IMR-90 (cell line): ENCODE results near the gene NAE1. TPM values are rescaled to one million over a fixed set of nuclear protein-coding genes. Genes with fewer than 3 reads are reported as not detected.

Experiments used
- ATAC-seq: fragments of 200-7000 bp; cut with Tn5 transposase; 2 replicates; pipeline ENCODE4 v1.9.1; 2020; ENCODE audit warnings: low read depth, mild to moderate bottlenecking, moderate library complexity
- BruUV-seq: library from RNA; stranded (reverse); fragments of 400-500 nt; replicated peaks from 2 replicates; lab custom pipeline; 2021; lab: Mats Ljungman, UMichigan
- CTCF ChIA-PET: fragments of 300-600 bp; formaldehyde crosslinking; extraction: SDS; loops from one replicate; lab custom pipeline; 2021; ENCODE audit warnings: antibody characterized with exemption; lab: Yijun Ruan, JAX
- POLR2A ChIA-PET: fragments of 300-600 bp; sonication (Branson Sonifier 250); formaldehyde crosslinking; loops from one replicate; lab custom pipeline; 2022; ENCODE audit warnings: antibody characterized with exemption; ENCODE audit not compliant: unreplicated experiment; lab: Charles Lee
- DNase-seq: peaks from one replicate; pipeline ENCODE4 v3.0.0; 2013
- H2AFZ ChIP-seq: replicated peaks from 2 replicates; pipeline ENCODE3; 2013; ENCODE audit warnings: low read length, mild to moderate bottlenecking; ENCODE audit not compliant: poor library complexity
- H2AK5ac ChIP-seq: 2 replicates; pipeline ENCODE4 v1.6.1; 2013; ENCODE audit warnings: low read depth, low read length, inconsistent platforms
- H2AK9ac ChIP-seq: replicated peaks from 2 replicates; pipeline ENCODE3; 2013; ENCODE audit warnings: mild to moderate bottlenecking, low read depth, low read length, moderate library complexity; ENCODE audit not compliant: poor library complexity
- H2BK120ac ChIP-seq: 2 replicates; pipeline ENCODE4 v1.6.1; 2013; ENCODE audit warnings: low read depth, low read length, inconsistent platforms
- H2BK15ac ChIP-seq: 3 replicates; pipeline ENCODE4 v1.6.1; 2013; ENCODE audit warnings: low read depth, low read length, inconsistent platforms
- H2BK20ac ChIP-seq: 2 replicates; pipeline ENCODE4 v1.6.1; 2013; ENCODE audit warnings: low read depth, mild to moderate bottlenecking, inconsistent platforms, low read length, moderate library complexity
- H2BK5ac ChIP-seq: 2 replicates; pipeline ENCODE4 v1.6.1; 2013; ENCODE audit warnings: mild to moderate bottlenecking, low read depth, low read length, inconsistent platforms; ENCODE audit not compliant: poor library complexity, severe bottlenecking
- H3K14ac ChIP-seq: replicated peaks from 2 replicates; pipeline ENCODE4 v1.6.1; 2013; ENCODE audit warnings: low read depth, low read length, inconsistent platforms
- H3K18ac ChIP-seq: 2 replicates; pipeline ENCODE4 v1.6.1; 2013; ENCODE audit warnings: low read depth, low read length, control low read depth
- H3K23ac ChIP-seq: 2 replicates; pipeline ENCODE4 v1.6.1; 2013; ENCODE audit warnings: low read depth, low read length, inconsistent platforms
- H3K27ac ChIP-seq: 2 replicates; pipeline ENCODE4 v1.5.1; 2013; ENCODE audit warnings: mild to moderate bottlenecking, control low read depth, low read length; ENCODE audit not compliant: insufficient read depth
- H3K27me3 ChIP-seq: 2 replicates; pipeline ENCODE4 v1.6.1; 2013; ENCODE audit warnings: low read length; ENCODE audit not compliant: control insufficient read depth, insufficient read depth
- H3K36me3 ChIP-seq: 2 replicates; pipeline ENCODE4 v1.6.1; 2013; ENCODE audit warnings: low read length, mixed read lengths; ENCODE audit not compliant: control insufficient read depth, insufficient read depth
- H3K4ac ChIP-seq: 2 replicates; pipeline ENCODE4 v1.6.1; 2013; ENCODE audit warnings: low read depth, low read length, inconsistent platforms
- H3K4me1 ChIP-seq: 2 replicates; pipeline ENCODE4 v1.6.1; 2013; ENCODE audit warnings: low read length, mixed read lengths; ENCODE audit not compliant: control insufficient read depth, insufficient read depth
- H3K4me2 ChIP-seq: 2 replicates; pipeline ENCODE4 v1.6.1; 2013; ENCODE audit warnings: low read depth, mild to moderate bottlenecking, control low read depth, low read length, moderate library complexity
- H3K4me3 ChIP-seq: 2 replicates; pipeline ENCODE4 v1.5.1; 2013; ENCODE audit warnings: low read depth, mild to moderate bottlenecking, control low read depth, low read length, moderate library complexity; ENCODE audit not compliant: insufficient read depth
- H3K56ac ChIP-seq: 2 replicates; pipeline ENCODE4 v1.6.1; 2013; ENCODE audit warnings: low read length, inconsistent platforms; ENCODE audit not compliant: insufficient read depth; ENCODE audit errors: extremely low read depth
- H3K79me1 ChIP-seq, 2 experiments: 2 replicates each; pipeline ENCODE4 v1.6.1; 2013; ENCODE audit warnings: low read length in 2 of 2, inconsistent platforms in 1 of 2, low read depth in 1 of 2
- H3K9ac ChIP-seq: 2 replicates; pipeline ENCODE4 v1.6.1; 2013; ENCODE audit warnings: low read depth, low read length, control low read depth
- H3K9me1 ChIP-seq: 2 replicates; pipeline ENCODE4 v1.6.1; 2013; ENCODE audit warnings: low read length, inconsistent platforms; ENCODE audit not compliant: insufficient read depth
- H3K9me3 ChIP-seq: 2 replicates; pipeline ENCODE4 v1.6.1; 2013; ENCODE audit warnings: low read length; ENCODE audit not compliant: control insufficient read depth, insufficient read depth
- H4K20me1 ChIP-seq: 2 replicates; pipeline ENCODE4 v1.6.1; 2013; ENCODE audit warnings: low read length, inconsistent platforms; ENCODE audit not compliant: insufficient read depth
- H4K5ac ChIP-seq: 2 replicates; pipeline ENCODE4 v1.6.1; 2013; ENCODE audit warnings: mild to moderate bottlenecking, low read depth, low read length, control low read depth
- H4K8ac ChIP-seq, 2 experiments: 2 replicates each; pipeline ENCODE4 v1.6.1; 2013; ENCODE audit warnings: low read depth in 2 of 2, low read length in 2 of 2, control low read depth in 1 of 2, inconsistent platforms in 1 of 2
- H4K91ac ChIP-seq: 2 replicates; pipeline ENCODE4 v1.6.1; 2013; ENCODE audit warnings: low read depth, low read length, inconsistent platforms; ENCODE audit not compliant: insufficient read depth
- BHLHE40 ChIP-seq: fragments of 150-350 bp; IDR thresholded peaks from 2 replicates; pipeline ENCODE4 v1.6.1; 2016; ENCODE audit warnings: mild to moderate bottlenecking, low read depth, low read length
- CEBPB ChIP-seq: IDR thresholded peaks from 2 replicates; pipeline ENCODE4 v1.6.1; 2012; ENCODE audit warnings: low read depth, low read length, improper control_type of control experiment
- FOS ChIP-seq: fragments of 150-350 bp; IDR thresholded peaks from 2 replicates; pipeline ENCODE4 v1.6.1; 2016; ENCODE audit warnings: low read depth, low read length
- MAFK ChIP-seq: IDR thresholded peaks from 2 replicates; pipeline ENCODE4 v1.6.1; 2012; ENCODE audit warnings: low read depth, low read length, improper control_type of control experiment
- MAZ ChIP-seq: IDR thresholded peaks from 2 replicates; pipeline ENCODE4 v1.6.1; 2012; ENCODE audit warnings: low read depth, mild to moderate bottlenecking, low read length, improper control_type of control experiment, moderate library complexity, borderline replicate concordance
- MXI1 ChIP-seq: IDR thresholded peaks from 2 replicates; pipeline ENCODE4 v1.6.1; 2012; ENCODE audit warnings: low read depth, mild to moderate bottlenecking, low read length, moderate library complexity, borderline replicate concordance
- NFE2L2 ChIP-seq: fragments of 150-350 bp; IDR thresholded peaks from 2 replicates; pipeline ENCODE4 v1.6.1; 2016; ENCODE audit warnings: low read depth, mild to moderate bottlenecking, low read length
- POLR2A ChIP-seq: IDR thresholded peaks from 2 replicates; pipeline ENCODE4 v1.6.1; 2012; ENCODE audit warnings: mild to moderate bottlenecking, low read depth, low read length
- RCOR1 ChIP-seq: IDR thresholded peaks from 2 replicates; pipeline ENCODE4 v1.6.1; 2012; ENCODE audit warnings: mild to moderate bottlenecking, low read length, improper control_type of control experiment; ENCODE audit not compliant: insufficient replicate concordance
- RFX5 ChIP-seq: IDR thresholded peaks from 2 replicates; pipeline ENCODE4 v1.8.0; 2012; ENCODE audit warnings: low read depth, mild to moderate bottlenecking, low read length, moderate library complexity
- SMC3 ChIP-seq: fragments of 150-350 bp; IDR thresholded peaks from 2 replicates; pipeline ENCODE4 v1.6.1; 2016; ENCODE audit warnings: low read depth, mild to moderate bottlenecking, antibody characterized with exemption, low read length, moderate library complexity
- WGBS, 2 experiments: methylation state at CpG; one replicate each; pipeline versions ENCODE4 v1.1.5 to v1.1.7; 2013; ENCODE audit warnings: missing lambda C conversion rate in 2 of 2; ENCODE audit not compliant: insufficient read length in 1 of 2; ENCODE audit errors: extremely low coverage in 2 of 2; 5-methylcytosine and 5-hydroxymethylcytosine counted together
- dilution Hi-C: fragments of 300-500 bp; cut with HindIII; formaldehyde crosslinking; loops from one replicate; pipeline ENCODE4 v1.14.3; 2018; ENCODE audit warnings: low sequenced_read_pairs; ENCODE audit not compliant: unreplicated experiment
- in situ Hi-C: fragments of 300-500 bp; cut with MboI; formaldehyde crosslinking; loops from 3 replicates; pipeline ENCODE4 v1.14.3; 2019; ENCODE audit warnings: low sequenced_read_pairs, inconsistent platforms, mixed read lengths
- intact Hi-C: fragments of 100-400 bp; cut with micrococcal nuclease; formaldehyde crosslinking; loops from 2 replicates; pipeline ENCODE4 v1.10.0; 2022
- polyA plus RNA-seq, 3 experiments: library from polyadenylated mRNA; depleted of rRNA; stranded (reverse); fragments of >200 nt; gene quantifications; 2 replicates each; pipeline ENCODE4 v1.2.3, GENCODE V29; 2012; ENCODE audit warnings: low replicate concordance in 1 of 3
- total RNA-seq: library from RNA; depleted of rRNA; stranded (reverse); fragments of >200 nt; gene quantifications from 2 replicates; pipeline ENCODE4 v1.2.3, GENCODE V29; 2012

NAE1 gene
- total and polyA plus RNA-seq, 2 of the 4 experiments (the other 2 are of a cell fraction): 33.0 to 36.7 TPM

- intact Hi-C loops: no loop called here
Measured at GRCh38 chr16:66811043-66811442, 19.7 kb downstream of the NAE1 start.

More at GRCh38 chr16:66811043-66811442, 19.7 kb downstream of the NAE1 start:
- no peaks in the 10 kb centered on the region for H4K20me1 ChIP-seq
- BruUV-seq: no TSS peak
- no peak overlapping the region for H2BK15ac ChIP-seq
- no peak overlapping the region for H4K91ac ChIP-seq
- peaks cover 30% of the 10 kb centered on the region for H3K36me3 ChIP-seq
- H3K27me3 ChIP-seq: no peaks in the 10 kb centered on the region
- CTCF ChIA-PET: no interaction called here
- H3K4me2 ChIP-seq: no peak overlapping the region
- H4K5ac ChIP-seq: no peak overlapping the region
- in situ Hi-C loops: no loop called here
- H3K18ac ChIP-seq: no peak overlapping the region
- H3K9ac ChIP-seq: no peak overlapping the region
- POLR2A ChIA-PET: no interaction called here
- no peak overlapping the region for H2AK5ac ChIP-seq
- no peak overlapping the region for H4K8ac ChIP-seq
- H2BK5ac ChIP-seq: no peak overlapping the region
- no peaks in the 10 kb centered on the region for H3K4me1 ChIP-seq
- no peak for ATAC-seq
- H3K23ac ChIP-seq: no peak overlapping the region
- no peak for DNase-seq
- no peak overlapping the region for H2BK120ac ChIP-seq
- dilution Hi-C loops: no loop called here
- H2BK20ac ChIP-seq: no peak overlapping the region
- H2AK9ac ChIP-seq: no peak overlapping the region
- no peak overlapping the region for H3K14ac ChIP-seq
- no peak overlapping the region for H3K27ac ChIP-seq
- no peaks in the 10 kb centered on the region for H3K9me1 ChIP-seq
- H3K4me3 ChIP-seq: no peak overlapping the region
- 90% methylated on average over 2 of the region's 7 CpGs; no CpG with 5 or more reads in 1 of the 2 experiments for WGBS, 2 experiments
- H2AFZ ChIP-seq: no peak overlapping the region
- H3K4ac ChIP-seq: no peak overlapping the region
- H3K56ac ChIP-seq: no peak overlapping the region
- H3K79me1 ChIP-seq: no peaks in the 10 kb centered on the region
- TF ChIP-seq NFE2L2 (no peak), SMC3 (no peak), FOS (no peak), BHLHE40 (no peak), POLR2A (no peak), CEBPB (no peak), MXI1 (no peak), RFX5 (no peak), RCOR1 (no peak), MAFK (no peak), MAZ (no peak)
- H3K9me3 ChIP-seq: no peaks in the 10 kb centered on the region
